Ammon's horn (tissue), 1 donor: Measurements from ENCODE around the gene SIN3A.

Experiments
- DNase-seq: peaks from one replicate; pipeline ENCODE4 v3.0.0-alpha.2; 2016; ENCODE audit warnings: low spot score

The SIN3A gene

GRCh38 chr15:75380773-75381172 lies 70.7 kb downstream of the SIN3A start:
- no peak for DNase-seq

GRCh38 chr15:75371901-75372688 lies 79.4 kb downstream of the SIN3A start:
- no peak for DNase-seq

GRCh38 chr15:75371486-75371885 lies 80.0 kb downstream of the SIN3A start:
- no peak for DNase-seq

DNA sequence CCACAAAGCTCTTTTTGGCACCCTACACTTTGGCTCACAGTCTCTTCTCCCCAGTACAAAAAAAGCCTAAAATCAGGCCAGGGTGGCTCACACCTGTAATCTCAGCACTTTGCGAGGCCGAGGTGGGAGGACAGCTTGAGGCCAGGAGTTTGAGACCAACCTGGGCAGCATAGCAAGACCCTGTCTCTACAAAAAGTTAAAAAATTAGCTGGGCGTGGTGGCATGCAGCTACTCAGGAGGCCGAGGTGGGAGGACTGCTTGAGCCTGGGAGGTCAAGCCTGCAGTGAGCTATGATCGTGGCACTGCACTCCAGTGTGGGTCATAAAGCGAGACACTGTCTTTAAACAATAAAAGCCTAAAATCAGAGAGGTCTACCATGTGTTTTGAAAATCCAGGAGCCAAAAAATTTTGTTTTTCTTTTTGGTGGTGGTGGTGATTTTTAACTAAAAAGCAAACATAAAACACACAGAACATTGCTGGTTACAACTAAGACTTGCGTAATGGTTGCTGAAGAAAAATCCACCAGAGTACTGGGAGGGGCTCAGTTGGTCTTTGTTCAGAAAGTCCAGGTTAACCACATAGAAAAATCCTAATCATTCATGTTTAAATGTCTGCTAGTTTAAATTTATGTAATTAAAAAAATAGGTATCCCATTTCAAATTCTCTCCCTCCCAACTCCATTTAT lies 81.5 kb downstream of the SIN3A start:
- DNase-seq: no peak

DNA sequence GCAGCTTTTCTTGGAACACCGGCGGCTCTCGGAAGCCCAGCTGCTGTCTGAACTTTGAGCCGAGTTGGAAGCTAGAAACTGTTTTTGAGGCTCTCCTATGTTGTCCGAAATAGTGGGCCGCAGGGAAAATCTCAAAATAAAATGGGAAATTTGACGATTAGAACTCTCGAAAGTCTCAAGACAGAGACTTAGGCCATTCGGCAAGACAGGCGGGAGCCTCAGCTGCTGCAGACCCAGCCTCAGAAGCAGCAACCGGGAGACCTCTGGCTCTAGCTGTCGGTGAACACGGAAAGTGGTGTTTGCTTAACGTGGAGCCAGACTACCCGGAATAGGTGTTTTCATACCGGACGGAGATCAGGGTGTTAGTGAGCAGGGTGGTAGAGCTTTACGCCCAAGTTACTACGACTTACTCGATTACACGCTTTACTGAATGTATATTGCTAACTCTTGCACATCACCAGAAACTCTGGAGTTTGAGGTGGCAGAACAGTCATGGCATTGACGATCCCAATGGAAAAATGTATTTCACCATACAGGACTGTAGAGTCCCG lies 82.7 kb downstream of the SIN3A start:
- DNase-seq: no peak

- peak; percentile 96 for DNase-seq
These were observed 83.4 kb downstream of the SIN3A start, which contains the start of gene MAN2C1 for GRCh38 chr15:75367913-75368688. MAN2C1 (minus strand) TSS chr15:75368607; CDS start chr15:75368583, 24 bp downstream.

DNA sequence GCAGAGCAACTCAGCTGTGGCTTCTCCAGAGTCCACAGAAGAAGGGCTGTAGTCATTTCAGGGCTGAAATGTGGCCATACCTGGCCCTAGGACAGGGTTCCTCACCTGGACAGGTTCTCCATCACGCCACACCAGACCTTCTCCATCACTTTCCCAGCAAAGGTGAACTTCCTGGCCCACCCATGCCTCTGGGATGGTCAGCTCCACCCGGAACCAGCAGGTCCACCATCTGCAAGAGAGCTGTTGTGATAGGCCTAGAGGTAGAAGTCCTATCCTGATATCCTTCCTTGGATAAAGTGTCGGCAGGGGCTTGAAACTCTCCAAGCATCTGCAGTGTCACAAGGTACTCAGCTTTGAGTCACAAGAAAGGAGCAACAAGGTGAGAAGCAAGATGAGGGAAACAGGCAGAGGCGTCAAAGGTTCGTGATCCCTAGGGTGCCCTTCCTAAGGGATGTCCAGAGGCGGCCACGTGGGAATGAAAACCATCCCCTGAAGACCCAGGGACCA lies 84.0 kb downstream of the SIN3A start:
- DNase-seq: no peak

DNA sequence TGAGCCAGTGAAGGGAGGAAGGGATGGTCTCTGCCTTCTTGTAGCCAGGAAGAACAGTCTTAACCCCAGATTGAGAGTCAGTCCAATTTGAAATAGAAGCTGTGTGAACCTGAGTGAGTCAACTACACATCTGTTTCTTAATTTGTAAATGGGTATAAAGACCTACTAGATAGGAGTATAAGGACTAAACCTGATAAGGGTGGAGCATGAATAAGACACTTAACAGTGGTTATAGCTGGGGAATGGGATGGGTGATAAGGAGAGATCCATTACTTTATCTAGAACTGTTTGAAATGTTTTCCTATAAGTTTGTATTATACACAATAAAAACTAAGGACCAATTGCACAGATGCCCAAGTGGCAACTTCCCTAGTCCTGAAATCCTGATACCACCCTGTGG lies 84.5 kb downstream of the SIN3A start:
- no peak for DNase-seq

GRCh38 chr15:75366163-75366562 lies 85.3 kb downstream of the SIN3A start:
- DNase-seq: no peak

GRCh38 chr15:75364881-75365280 lies 86.6 kb downstream of the SIN3A start:
- no peak for DNase-seq

DNA sequence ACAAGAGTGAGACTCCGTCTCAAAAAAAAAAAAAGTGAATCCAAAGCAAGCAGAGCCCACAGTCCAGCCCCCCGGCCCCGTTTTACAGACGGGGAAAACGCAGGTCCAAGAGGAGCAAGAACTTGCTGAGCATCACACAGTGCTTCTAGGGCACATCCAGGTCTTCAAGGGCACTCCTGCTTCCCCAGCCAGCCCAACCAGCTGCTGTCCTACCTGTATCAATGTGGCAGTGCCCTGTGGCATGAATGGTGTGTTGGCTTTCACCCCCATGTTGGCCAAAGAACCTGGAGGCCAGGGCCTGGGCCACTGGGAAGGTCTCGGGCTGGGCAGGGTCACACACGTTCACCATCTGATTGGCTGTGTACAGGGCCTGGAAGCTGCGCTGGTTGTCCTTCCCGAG lies 87.7 kb downstream of the SIN3A start:
- no peak for DNase-seq

DNA sequence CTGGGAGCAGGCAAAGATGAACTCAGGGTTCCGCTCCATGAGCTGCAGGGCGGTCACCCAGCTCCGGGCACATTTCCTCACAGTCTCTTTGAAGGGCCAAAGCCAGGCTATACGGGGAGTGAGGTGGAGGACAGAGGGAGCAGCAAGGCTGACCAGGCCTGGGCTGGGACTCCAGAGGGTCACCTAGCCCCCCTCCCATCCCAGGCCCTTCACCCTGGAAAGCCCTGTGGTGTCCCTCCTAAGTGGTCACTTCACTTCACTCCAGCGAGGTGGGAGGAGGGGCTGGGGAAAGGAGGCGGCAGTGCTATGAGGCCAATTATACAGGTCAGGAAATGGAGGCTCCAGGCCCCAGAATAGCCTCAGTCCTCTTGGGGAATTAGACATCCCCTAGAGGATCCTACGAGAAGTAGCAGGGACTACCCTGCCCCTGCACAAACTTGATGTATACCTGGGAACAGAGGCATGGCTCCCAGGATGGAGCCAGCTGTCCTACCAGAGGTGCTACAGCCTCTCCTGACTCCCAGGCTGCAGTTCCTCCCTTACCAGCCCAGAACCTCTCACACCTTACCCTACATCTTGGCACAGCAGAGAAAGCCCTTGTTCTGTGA lies 88.7 kb downstream of the SIN3A start:
- DNase-seq: no peak

GRCh38 chr15:75361989-75362641 lies 89.4 kb downstream of the SIN3A start:
- no peak for DNase-seq

- DNase-seq: no peak
These were observed 90.0 kb downstream of the SIN3A start for GRCh38 chr15:75361361-75361988.

GRCh38 chr15:75360856-75361255 lies 90.6 kb downstream of the SIN3A start:
- DNase-seq: no peak

DNA sequence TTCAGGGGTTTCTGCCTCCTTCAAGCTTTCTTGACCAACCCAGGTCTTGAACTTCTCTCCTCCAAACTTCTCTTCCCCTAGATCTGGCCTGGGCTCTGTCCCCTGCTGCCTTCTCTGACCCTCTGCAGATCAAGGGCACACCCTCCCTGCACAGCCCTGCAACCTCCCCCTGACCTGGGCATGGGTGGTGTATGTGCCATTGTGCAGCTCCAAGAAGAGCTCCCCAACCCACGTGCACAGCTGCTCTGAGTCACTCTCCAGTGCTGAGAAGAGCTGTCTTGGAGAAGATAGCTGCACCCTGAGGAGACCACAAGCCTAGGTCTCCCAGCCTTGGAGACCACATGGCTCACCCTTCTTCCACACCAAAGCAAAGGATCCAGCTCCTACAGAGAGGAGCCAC lies 91.1 kb downstream of the SIN3A start:
- no peak for DNase-seq

GRCh38 chr15:75359537-75360250 lies 91.8 kb downstream of the SIN3A start:
- no peak for DNase-seq

DNA sequence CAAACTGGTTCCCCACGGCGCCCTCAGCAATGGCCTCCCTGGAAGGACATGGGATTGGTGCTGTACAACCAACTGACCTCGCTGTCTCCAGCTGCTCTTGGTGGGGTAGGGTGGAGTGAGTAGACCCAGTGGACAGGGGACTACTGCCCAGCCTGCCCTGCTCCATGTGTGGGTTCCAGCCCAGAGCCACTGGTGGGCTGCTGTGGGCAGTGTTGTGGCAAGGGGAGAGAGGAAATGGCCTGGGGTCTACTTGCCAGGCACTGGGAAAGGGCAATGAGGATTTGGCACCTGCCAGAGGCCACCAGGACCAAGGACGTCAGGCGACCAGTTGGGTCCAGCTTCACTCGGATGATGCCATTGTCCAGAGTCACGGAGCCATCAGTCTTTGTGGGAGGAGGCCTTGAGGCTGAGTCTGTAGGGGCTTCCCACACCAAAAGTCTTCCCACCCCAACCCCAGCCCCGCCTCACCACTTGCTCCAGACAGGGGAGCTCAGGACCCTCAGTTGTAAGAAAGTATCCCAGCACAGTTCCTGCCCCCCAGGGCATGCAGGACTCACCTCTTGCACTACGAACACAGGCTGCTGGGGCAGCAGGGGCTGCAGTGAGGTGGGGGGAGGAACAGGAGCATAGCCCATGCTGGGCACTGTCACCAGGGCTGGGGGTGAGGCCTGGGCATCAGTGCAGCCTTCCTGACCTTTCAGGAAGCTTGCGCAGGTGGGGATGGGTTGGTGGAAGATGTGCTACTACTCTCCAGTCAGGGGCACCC lies 92.5 kb downstream of the SIN3A start:
- no peak for DNase-seq

- no peak for DNase-seq
These were observed 93.4 kb downstream of the SIN3A start for GRCh38 chr15:75357976-75358673.
